ENCODE measurements around the gene ATP8A2.

DNA sequence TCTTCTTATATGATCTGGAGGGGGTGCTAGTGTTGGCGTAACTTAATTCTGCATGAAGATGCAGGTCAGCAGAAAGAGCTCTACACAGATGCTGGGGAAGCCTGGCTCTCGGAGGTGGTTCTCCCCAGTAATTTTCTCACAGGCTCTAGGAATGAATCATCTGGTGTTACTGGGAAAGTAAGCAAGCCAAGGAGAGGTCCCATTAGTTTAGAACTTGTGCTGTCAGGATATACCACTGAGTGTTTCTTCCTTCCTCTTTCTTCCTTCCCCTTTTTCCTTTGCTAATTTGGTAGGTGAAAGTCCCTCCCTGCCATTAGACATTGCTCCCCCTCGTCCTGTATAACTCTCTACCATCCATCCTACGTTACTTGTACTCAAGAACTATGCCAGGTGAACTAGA is 68.3 kb downstream of the ATP8A2 start:
- TF ChIP-seq ZFX (CRISPR knock-in tag; IDR thresholded peaks at IDR 0.05) (no peak), TAF15 (IDR thresholded peaks at IDR 0.05; ENCODE audit: low read depth, low read length) (no peak), NRF1 (conservative IDR thresholded peaks at IDR 0.05 in 1 of 2, IDR thresholded peaks at IDR 0.05 in 1 of 2) (no peak), KLF16 (IDR thresholded peaks at IDR 0.05) (no peak), RB1 (IDR thresholded peaks at IDR 0.05; ENCODE audit: low read depth) (no peak), CEBPB (tag; IDR thresholded peaks at IDR 0.05) (no peak), TEAD2 (tag; IDR thresholded peaks at IDR 0.05) (no peak), ZNF766 (CRISPR knock-in tag; conservative IDR thresholded peaks at IDR 0.05) (no peak), ERF (CRISPR knock-in tag; IDR thresholded peaks at IDR 0.05) (no peak), MEF2A (IDR thresholded peaks at IDR 0.05; ENCODE audit: control insufficient read depth, low read depth, low read length) (no peak)
- TF ChIP-seq, protein P1, sequence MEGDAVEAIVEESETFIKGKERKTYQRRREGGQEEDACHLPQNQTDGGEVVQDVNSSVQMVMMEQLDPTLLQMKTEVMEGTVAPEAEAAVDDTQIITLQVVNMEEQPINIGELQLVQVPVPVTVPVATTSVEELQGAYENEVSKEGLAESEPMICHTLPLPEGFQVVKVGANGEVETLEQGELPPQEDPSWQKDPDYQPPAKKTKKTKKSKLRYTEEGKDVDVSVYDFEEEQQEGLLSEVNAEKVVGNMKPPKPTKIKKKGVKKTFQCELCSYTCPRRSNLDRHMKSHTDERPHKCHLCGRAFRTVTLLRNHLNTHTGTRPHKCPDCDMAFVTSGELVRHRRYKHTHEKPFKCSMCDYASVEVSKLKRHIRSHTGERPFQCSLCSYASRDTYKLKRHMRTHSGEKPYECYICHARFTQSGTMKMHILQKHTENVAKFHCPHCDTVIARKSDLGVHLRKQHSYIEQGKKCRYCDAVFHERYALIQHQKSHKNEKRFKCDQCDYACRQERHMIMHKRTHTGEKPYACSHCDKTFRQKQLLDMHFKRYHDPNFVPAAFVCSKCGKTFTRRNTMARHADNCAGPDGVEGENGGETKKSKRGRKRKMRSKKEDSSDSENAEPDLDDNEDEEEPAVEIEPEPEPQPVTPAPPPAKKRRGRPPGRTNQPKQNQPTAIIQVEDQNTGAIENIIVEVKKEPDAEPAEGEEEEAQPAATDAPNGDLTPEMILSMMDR (IDR thresholded peaks at IDR 0.05 in 2 of 3, conservative IDR thresholded peaks at IDR 0.05 in 1 of 3; ENCODE audit: insufficient read depth in 2 of 3, low read depth in 1 of 3, low read length in 3 of 3): no peak

All from K562 (cell line).